H1 (cell line): ENCODE measurements around the gene SLC20A1. TPM values are rescaled to one million over a fixed set of nuclear protein-coding genes. Genes with fewer than 3 reads are reported as not detected.

Source experiments
- CTCF ChIA-PET: fragments of 300-600 bp; sonication (Branson Sonifier 250); formaldehyde crosslinking; loops from one replicate; lab custom pipeline; 2021; ENCODE audit not compliant: partially characterized antibody; lab: Charles Lee
- POLR2A ChIA-PET: fragments of 300-600 bp; sonication (Branson Sonifier 250); formaldehyde crosslinking; loops from one replicate; lab custom pipeline; 2021; ENCODE audit warnings: inconsistent platforms; ENCODE audit not compliant: partially characterized antibody; lab: Charles Lee
- DNase-seq, 2 experiments: peaks; one replicate each; pipeline versions ENCODE4 v3.0.0 to v3.0.0-alpha.2; 2010 to 2022; ENCODE audit warnings: low spot score in 2 of 2, low read depth in 1 of 2, mixed read lengths in 1 of 2
- FAIRE-seq: peaks from 2 replicates; lab custom pipeline; 2011; peaks lifted over from hg19 to GRCh38; lab: Jason Lieb, UNC
- H2AFZ ChIP-seq: 2 replicates; pipeline ENCODE4 v1.8.1; 2012; ENCODE audit warnings: low read length, inconsistent platforms
- H2AK5ac ChIP-seq: 2 replicates; pipeline ENCODE4 v1.6.1; 2013; ENCODE audit warnings: low read depth, low read length
- H2BK120ac ChIP-seq: replicated peaks from 2 replicates; pipeline ENCODE3; 2013; ENCODE audit warnings: low read depth, low read length, inconsistent platforms
- H2BK12ac ChIP-seq: 2 replicates; pipeline ENCODE4 v1.6.1; 2013; ENCODE audit warnings: low read depth, low read length
- H2BK15ac ChIP-seq: 2 replicates; pipeline ENCODE4 v1.6.1; 2013; ENCODE audit warnings: low read length
- H2BK20ac ChIP-seq: 2 replicates; pipeline ENCODE4 v1.6.1; 2013; ENCODE audit warnings: low read length
- H2BK5ac ChIP-seq: 2 replicates; pipeline ENCODE4 v1.6.1; 2013; ENCODE audit warnings: low read depth, low read length
- H3K14ac ChIP-seq: 2 replicates; pipeline ENCODE4 v1.6.1; 2013; ENCODE audit warnings: inconsistent platforms; ENCODE audit not compliant: insufficient read length
- H3K18ac ChIP-seq: 2 replicates; pipeline ENCODE4 v1.6.1; 2013; ENCODE audit warnings: low read length; ENCODE audit errors: extremely low read depth
- H3K23ac ChIP-seq: 2 replicates; pipeline ENCODE4 v1.6.1; 2013; ENCODE audit warnings: inconsistent platforms; ENCODE audit not compliant: insufficient read length
- H3K23me2 ChIP-seq: 2 replicates; pipeline ENCODE4 v1.6.1; 2013; ENCODE audit warnings: low read depth, low read length
- H3K27ac ChIP-seq: 2 replicates; pipeline ENCODE4 v1.6.1; 2011; ENCODE audit warnings: low read depth, low read length, inconsistent platforms
- H3K27me3 ChIP-seq, 4 experiments: replicated peaks in 1 of 4; 1 replicate in 1 of 4; 2 replicates in 3 of 4; pipeline versions ENCODE4 v1.6.1 to v1.8.1; 2011 to 2013; ENCODE audit warnings: low read length in 3 of 4, mild to moderate bottlenecking in 3 of 4, inconsistent platforms in 2 of 4, mixed read lengths in 2 of 4, moderate library complexity in 1 of 4; ENCODE audit not compliant: control insufficient read depth in 3 of 4, insufficient read depth in 3 of 4; ENCODE audit errors: extremely low read depth in 1 of 4
- H3K36me3 ChIP-seq, 4 experiments: 2 replicates each; pipeline versions ENCODE4 v1.6.1 to v1.8.1; 2011 to 2013; ENCODE audit warnings: mild to moderate bottlenecking in 4 of 4, low read length in 3 of 4, moderate library complexity in 2 of 4, control low read depth in 1 of 4, inconsistent platforms in 1 of 4; ENCODE audit not compliant: insufficient read depth in 4 of 4, control insufficient read depth in 2 of 4
- H3K4ac ChIP-seq: replicated peaks from 2 replicates; pipeline ENCODE3; 2013; ENCODE audit warnings: low read length, low read depth, mixed read lengths, inconsistent platforms; ENCODE audit not compliant: insufficient read length
- H3K4me1 ChIP-seq, 4 experiments: replicated peaks in 1 of 4; 1 replicate in 1 of 4; 2 replicates in 3 of 4; pipeline versions ENCODE4 v1.6.1 to v1.8.1; 2011 to 2013; ENCODE audit warnings: low read length in 3 of 4, inconsistent platforms in 2 of 4, mixed read lengths in 1 of 4; ENCODE audit not compliant: insufficient read depth in 4 of 4, control insufficient read depth in 3 of 4
- H3K4me2 ChIP-seq, 2 experiments: 2 replicates each; pipeline versions ENCODE4 v1.6.1 to v1.8.1; 2011 to 2013; ENCODE audit warnings: low read depth in 2 of 2, low read length in 2 of 2, control low read depth in 1 of 2, inconsistent platforms in 1 of 2, mild to moderate bottlenecking in 1 of 2; ENCODE audit not compliant: insufficient read depth in 1 of 2
- H3K4me3 ChIP-seq, 4 experiments: fragments of 200-600, 300-600 bp in 1 of 4; sonication (generic), shearing (Covaris generic), sonication (Bioruptor Twin) in 1 of 4; 2 replicates each; pipeline versions ENCODE4 v1.5.1 to v1.8.1; 2011 to 2016; ENCODE audit warnings: low read length in 4 of 4, low read depth in 3 of 4, control low read depth in 2 of 4, inconsistent platforms in 2 of 4, mild to moderate bottlenecking in 2 of 4, mixed read lengths in 1 of 4, moderate library complexity in 1 of 4; ENCODE audit not compliant: insufficient read depth in 2 of 4; ENCODE audit errors: extremely low read depth in 1 of 4
- H3K56ac ChIP-seq: replicated peaks from 2 replicates; pipeline ENCODE3; 2013; ENCODE audit warnings: low read depth, mild to moderate bottlenecking, mixed read lengths, low read length, inconsistent platforms; ENCODE audit not compliant: insufficient read length
- H3K79me1 ChIP-seq: 2 replicates; pipeline ENCODE4 v1.6.1; 2013; ENCODE audit warnings: low read depth, low read length, control low read depth
- H3K79me2 ChIP-seq, 2 experiments: 2 replicates each; pipeline versions ENCODE4 v1.6.1 to v1.8.1; 2012 to 2013; ENCODE audit warnings: low read length in 2 of 2, mild to moderate bottlenecking in 2 of 2, inconsistent platforms in 1 of 2; ENCODE audit not compliant: insufficient read depth in 2 of 2, control insufficient read depth in 1 of 2
- H3K9ac ChIP-seq, 4 experiments: replicated peaks in 1 of 4; 1 replicate in 1 of 4; 2 replicates in 3 of 4; pipeline versions ENCODE4 v1.6.1 to v1.8.1; 2011 to 2013; ENCODE audit warnings: low read depth in 3 of 4, low read length in 3 of 4, control low read depth in 2 of 4, mild to moderate bottlenecking in 2 of 4, moderate library complexity in 2 of 4, inconsistent platforms in 1 of 4; ENCODE audit errors: extremely low read depth in 1 of 4
- H3K9me3 ChIP-seq, 2 experiments: 2 replicates each; pipeline versions ENCODE4 v1.6.1 to v1.8.1; 2012 to 2013; ENCODE audit warnings: mild to moderate bottlenecking in 2 of 2, moderate library complexity in 2 of 2, control low read depth in 1 of 2, inconsistent platforms in 1 of 2, low read depth in 1 of 2, low read length in 1 of 2, mixed read lengths in 1 of 2; ENCODE audit not compliant: insufficient read depth in 2 of 2
- H4K20me1 ChIP-seq, 2 experiments: replicated peaks in 1 of 2; 2 replicates each; pipeline versions ENCODE3 to v1.8.1; 2011 to 2013; ENCODE audit warnings: inconsistent platforms in 2 of 2, low read length in 2 of 2, mild to moderate bottlenecking in 1 of 2; ENCODE audit not compliant: insufficient read depth in 2 of 2, control insufficient read depth in 1 of 2
- H4K5ac ChIP-seq: 2 replicates; pipeline ENCODE4 v1.6.1; 2013; ENCODE audit warnings: low read length, low read depth, mixed read lengths, inconsistent platforms; ENCODE audit not compliant: insufficient read length
- H4K8ac ChIP-seq: 2 replicates; pipeline ENCODE4 v1.8.0; 2013; ENCODE audit warnings: mild to moderate bottlenecking, moderate library complexity, low read length, inconsistent platforms; ENCODE audit not compliant: insufficient read depth; ENCODE audit errors: extremely low read depth
- H4K91ac ChIP-seq: replicated peaks from 2 replicates; pipeline ENCODE3; 2013; ENCODE audit warnings: low read length, mixed read lengths, inconsistent platforms; ENCODE audit not compliant: insufficient read length
- RAD21 ChIP-seq, 2 experiments: IDR thresholded peaks in 1 of 2; conservative IDR thresholded peaks in 1 of 2; 2 replicates each; pipeline ENCODE4 v1.6.1; 2011; ENCODE audit warnings: low read depth in 2 of 2, low read length in 2 of 2, improper control_type of control experiment in 1 of 2, inconsistent platforms in 1 of 2, mild to moderate bottlenecking in 1 of 2, moderate library complexity in 1 of 2
- SRF ChIP-seq: IDR thresholded peaks from 2 replicates; pipeline ENCODE4 v1.6.1; 2011; ENCODE audit warnings: mild to moderate bottlenecking, low read depth, low read length, moderate library complexity
- TAF1 ChIP-seq: IDR thresholded peaks from 2 replicates; pipeline ENCODE4 v1.6.1; 2011; ENCODE audit warnings: mild to moderate bottlenecking, low read depth, low read length
- WGBS, 2 experiments: shearing (Covaris generic) in 1 of 2; methylation state at CpG; one replicate each; pipeline versions ENCODE4 v1.1.6 to v1.1.7; 2013 to 2015; ENCODE audit warnings: low lambda C conversion rate in 2 of 2, mixed read lengths in 2 of 2, inconsistent platforms in 1 of 2, low coverage in 1 of 2, missing lambda C conversion rate in 1 of 2; ENCODE audit not compliant: insufficient replicate concordance in 2 of 2, insufficient coverage in 1 of 2, insufficient read length in 1 of 2; ENCODE audit errors: extremely low coverage in 1 of 2, missing lambda C conversion rate in 1 of 2; 5-methylcytosine and 5-hydroxymethylcytosine counted together
- polyA plus RNA-seq, 7 experiments: library from polyadenylated mRNA; depleted of rRNA in 3 of 7; stranded (reverse) in 5 of 7; unstranded in 2 of 7; fragments of >200 nt in 5 of 7; fragments of 200-250 nt in 2 of 7; gene quantifications; 1 replicate in 5 of 7; 2 replicates in 1 of 7; 4 replicates in 1 of 7; pipeline versions ENCODE4 v1.2.1 to v1.2.3, GENCODE V29; 2011 to 2013; ENCODE audit warnings: missing spikeins in 2 of 7, mixed read lengths in 2 of 7
- total RNA-seq: library from RNA; stranded (reverse); fragmentation: NEBNext Ultra II Directional; extraction: Animal tissue kit (Norgen Biotek cat#: 25700); gene quantifications from 2 replicates; pipeline ENCODE4 v1.2.1, GENCODE V29; 2021

The SLC20A1 gene
- total and polyA plus RNA-seq, 2 of the 8 experiments (the other 6 are each of a cell fraction or from before 2014, with no cell fraction given), result 42.6 to 105 TPM

GRCh38 chr2:112600634-112601033 lies 45.1 kb upstream of the SLC20A1 start:
- Histone ChIP-seq H3K4me2 (no peak overlapping the region), H3K9ac (no peak overlapping the region), H2AK5ac (no peak overlapping the region), H2BK12ac (no peak overlapping the region), H2BK5ac (no peak overlapping the region), H3K36me3 (no peaks in the 10 kb centered on the region), H3K23me2 (no peaks in the 10 kb centered on the region), H3K23ac (no peak overlapping the region), H3K56ac (no peak overlapping the region), H2BK15ac (no peak overlapping the region), H2BK120ac (no peak overlapping the region), H4K20me1 (no peaks in the 10 kb centered on the region), H3K79me2 (no peaks in the 10 kb centered on the region), H4K5ac (no peak overlapping the region), H3K27ac (no peak overlapping the region), H3K14ac (no peak overlapping the region), H3K9me3 (no peaks in the 10 kb centered on the region), H3K18ac (no peak overlapping the region), H3K27me3 (no peaks in the 10 kb centered on the region), H3K4ac (no peak overlapping the region), H4K91ac (no peak overlapping the region), H2BK20ac (no peak overlapping the region), H2AFZ (no peak overlapping the region), H3K4me3 (no peak overlapping the region), H3K79me1 (no peaks in the 10 kb centered on the region), H4K8ac (no peak overlapping the region), H3K4me1 (no peaks in the 10 kb centered on the region)
- DNase-seq (no peak), FAIRE-seq (no peak)
- ChIA-PET CTCF (interaction anchor here (0.6 to 8.9 kb wide), 28 partner anchors 10 to 644 kb away, joined by 3 to 65 read pairs (median 4); partner anchors contain the start of genes CHCHD5 and SLC20A1), POLR2A (interaction anchor here (0.7 to 1.5 kb wide), 4 partner anchors 14 to 712 kb away, joined by 3 to 7 read pairs (median 4); partner anchors contain the start of gene SLC20A1)
- TF ChIP-seq SRF (no peak), TAF1 (no peak), RAD21 (IDR thresholded peaks at IDR 0.05 in 1 of 2, conservative IDR thresholded peaks at IDR 0.05 in 1 of 2; ENCODE audit: low read depth in 2 of 2, low read length in 2 of 2) (no peak)
- WGBS, 2 experiments, result 93% methylated on average over 3 of the region's 3 CpGs; no CpG with 5 or more reads in 1 of the 2 experiments
